Fibroblast of lung (primary cell): ENCODE results near the gene SCN2A.

Experiments
- CTCF ChIP-seq, 2 donors: IDR thresholded peaks in 1 of 2; conservative IDR thresholded peaks in 1 of 2; 1 replicate in 1 of 2; 2 replicates in 1 of 2; pipeline ENCODE4 v1.5.1; 2011 to 2012; ENCODE audit warnings: low read length in 2 of 2, control low read depth in 1 of 2, inconsistent platforms in 1 of 2, low read depth in 1 of 2, mild to moderate bottlenecking in 1 of 2
- EZH2 ChIP-seq: IDR thresholded peaks from 2 replicates; pipeline ENCODE4 v1.5.1; 2012; ENCODE audit warnings: low read length, control low read depth, mild to moderate bottlenecking; ENCODE audit errors: missing control alignments

- TF ChIP-seq CTCF (conservative IDR thresholded peaks at IDR 0.05 in 1 of 2, IDR thresholded peaks at IDR 0.05 in 1 of 2; ENCODE audit: low read depth in 1 of 2, low read length in 2 of 2): peak; percentile 59 to 70
- TF ChIP-seq EZH2: no peak
Observed at GRCh38 chr2:165401285-165401852, 162.2 kb downstream of the SCN2A start.
